GM18870 (cell line): Measurements from ENCODE around the gene PMF1.
"Not testable (repeated sequence)": the region's sequence is repeated elsewhere in the genome, so short reads cannot be mapped to it uniquely, and the experiment has no call there.

Experiments used
- ATAC-seq: cut with Tn5 transposase; IDR thresholded peaks from one replicate; pipeline ENCODE4 v1.9.1; 2021; ENCODE audit warnings: moderate library complexity; ENCODE audit not compliant: unreplicated experiment

The PMF1 gene

DNA sequence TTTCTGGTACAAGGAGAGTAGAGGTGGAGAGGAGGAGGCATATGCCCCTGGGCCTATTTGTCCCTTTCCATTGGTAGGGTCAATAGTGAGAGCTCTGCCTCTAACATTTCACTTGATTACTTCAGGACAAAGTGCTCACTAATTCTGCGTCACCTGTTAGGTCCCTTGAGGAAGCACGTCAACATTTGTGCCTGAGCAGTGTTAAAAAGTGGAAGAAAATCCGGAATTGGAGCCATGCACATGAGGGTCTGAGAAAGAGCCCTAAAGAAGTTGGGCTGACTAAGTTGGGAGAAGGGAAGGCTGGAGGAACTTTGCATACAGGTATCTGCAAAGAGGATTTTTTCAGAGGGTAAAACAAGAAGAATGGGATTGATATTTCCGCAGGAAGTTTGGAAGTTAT lies 17.0 kb upstream of the PMF1 start:
- ATAC-seq, result no peak

GRCh38 chr1:156196445-156196844 lies 16.4 kb upstream of the PMF1 start:
- ATAC-seq, result no peak

GRCh38 chr1:156198831-156199349 lies 13.9 kb upstream of the PMF1 start:
- ATAC-seq, result no peak

DNA sequence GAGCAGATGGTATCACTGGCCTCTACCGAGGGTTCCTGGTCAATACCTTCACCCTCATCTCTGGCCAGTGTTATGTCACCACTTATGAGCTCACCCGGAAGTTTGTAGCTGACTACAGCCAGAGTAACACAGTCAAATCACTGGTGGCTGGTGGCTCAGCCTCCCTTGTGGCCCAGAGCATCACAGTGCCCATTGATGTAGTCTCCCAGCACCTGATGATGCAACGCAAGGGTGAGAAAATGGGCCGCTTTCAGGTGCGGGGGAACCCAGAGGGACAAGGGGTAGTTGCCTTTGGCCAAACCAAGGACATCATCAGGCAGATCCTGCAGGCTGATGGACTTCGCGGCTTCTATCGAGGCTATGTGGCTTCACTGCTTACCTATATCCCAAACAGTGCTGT lies 12.8 kb upstream of the PMF1 start:
- no peak for ATAC-seq

DNA sequence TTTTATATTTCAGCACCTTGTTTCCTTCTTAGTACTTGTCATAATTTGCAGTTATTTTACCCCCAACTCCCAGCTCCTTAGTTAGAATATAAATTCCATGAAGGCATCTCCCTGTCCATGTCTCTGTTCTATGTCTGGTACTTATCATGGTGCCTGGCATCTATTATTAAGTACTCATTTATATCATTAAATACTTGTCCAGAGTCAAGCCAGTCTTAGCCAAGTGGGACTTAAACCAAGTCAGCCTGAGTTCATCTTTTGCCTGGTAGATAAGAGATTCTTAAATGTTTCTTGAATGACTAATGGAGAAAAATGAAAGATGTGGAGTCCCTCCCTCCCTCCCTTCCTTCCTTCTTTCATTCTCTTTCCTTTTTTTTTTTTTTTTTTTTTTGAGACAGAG lies 9.5 kb upstream of the PMF1 start:
- ATAC-seq, result no peak

DNA sequence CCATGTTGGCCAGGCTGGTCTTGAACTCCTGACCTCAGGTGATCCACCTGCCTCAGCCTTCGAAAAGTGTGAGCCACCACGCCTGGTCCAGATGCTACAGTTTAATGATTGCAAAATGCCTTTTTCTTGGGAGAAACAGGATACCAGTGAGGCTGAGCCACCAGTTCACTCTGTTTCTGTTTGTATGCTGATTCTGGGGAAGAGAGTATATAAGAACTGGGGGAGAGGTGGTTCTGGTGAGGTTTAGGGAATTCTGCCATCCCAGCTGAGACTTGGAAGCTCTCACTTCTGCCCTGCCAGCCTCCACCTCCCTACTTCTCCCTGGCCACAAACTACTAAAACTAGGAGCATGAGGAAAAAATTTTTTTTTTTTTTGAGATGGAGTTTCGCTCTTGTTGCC lies 8.1 kb upstream of the PMF1 start:
- no peak for ATAC-seq

DNA sequence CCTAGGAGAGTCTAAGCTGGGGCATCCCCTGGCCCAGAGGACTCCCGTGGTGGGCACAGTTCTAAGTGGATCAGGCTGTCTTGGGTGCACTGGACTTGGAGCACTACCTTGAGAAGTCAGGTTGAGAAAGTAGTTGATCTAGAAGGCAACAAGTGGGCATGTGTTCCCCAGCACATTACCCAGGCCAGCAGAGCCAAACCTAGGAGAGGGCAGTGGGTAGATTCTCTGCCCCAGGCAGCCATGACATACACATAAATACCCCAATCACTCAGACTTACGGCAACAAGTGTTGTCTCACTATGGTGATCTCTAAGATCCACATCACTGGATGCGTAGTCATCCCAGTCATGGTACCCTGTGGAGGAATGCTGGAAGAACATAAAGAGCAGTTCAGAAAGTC lies 1.6 kb upstream of the PMF1 start:
- ATAC-seq, result no peak

GRCh38 chr1:156212130-156212529 lies 677 bp upstream of the PMF1 start:
- no peak for ATAC-seq

GRCh38 chr1:156213644-156213966 lies 798 bp downstream of the PMF1 start:
- no peak for ATAC-seq

- ATAC-seq, result no peak
Observed at GRCh38 chr1:156214024-156214748, 1.4 kb downstream of the PMF1 start.

- ATAC-seq, result not testable (repeated sequence)
Observed at GRCh38 chr1:156216361-156217086, 3.7 kb downstream of the PMF1 start.

DNA sequence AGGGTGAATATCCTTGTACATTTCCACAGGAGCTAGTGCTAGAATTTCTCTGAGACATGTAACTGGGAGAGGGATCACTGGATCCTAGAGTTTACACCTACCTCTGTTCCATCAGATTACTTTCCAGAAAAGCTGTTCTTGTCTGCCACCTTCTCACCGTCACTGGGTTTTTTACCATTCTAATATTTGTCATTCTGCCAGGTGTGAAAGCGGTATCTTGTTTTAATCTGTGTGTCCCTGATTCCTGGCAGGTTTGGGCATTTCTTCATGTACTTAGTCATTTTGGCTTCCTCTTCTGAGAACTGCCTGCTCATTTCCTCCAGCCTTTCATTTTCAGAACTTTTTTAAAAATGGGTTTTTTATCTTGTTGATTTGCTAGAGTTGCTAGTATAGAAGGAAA lies 5.1 kb downstream of the PMF1 start:
- no peak for ATAC-seq

- no peak for ATAC-seq
Observed at GRCh38 chr1:156220226-156220625, 7.4 kb downstream of the PMF1 start.

- no peak for ATAC-seq
Observed at GRCh38 chr1:156221986-156222692, 9.3 kb downstream of the PMF1 start.

- ATAC-seq, result no peak
Observed at GRCh38 chr1:156225677-156226014, 12.8 kb downstream of the PMF1 start.

DNA sequence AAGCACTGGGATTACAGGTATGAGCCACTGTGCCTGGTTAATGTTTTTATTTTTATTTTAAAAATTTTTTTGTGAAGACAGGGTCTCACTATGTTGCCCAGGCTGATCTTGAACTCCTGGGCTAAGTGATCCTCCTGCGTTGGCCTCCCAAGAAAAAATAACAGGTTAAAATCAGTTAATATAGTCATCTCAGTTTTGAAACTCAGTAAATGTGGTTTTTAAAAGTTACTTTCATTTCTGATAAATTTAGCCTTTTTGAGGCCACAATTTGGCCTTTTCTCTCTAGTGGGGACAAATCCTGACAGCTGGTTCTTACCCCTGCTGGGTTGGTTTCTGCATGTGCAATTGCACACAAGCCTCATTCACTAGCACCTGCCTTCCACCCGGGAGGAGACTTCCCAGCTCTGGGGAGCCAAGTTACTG lies 13.3 kb downstream of the PMF1 start:
- peak; percentile 65 for ATAC-seq

DNA sequence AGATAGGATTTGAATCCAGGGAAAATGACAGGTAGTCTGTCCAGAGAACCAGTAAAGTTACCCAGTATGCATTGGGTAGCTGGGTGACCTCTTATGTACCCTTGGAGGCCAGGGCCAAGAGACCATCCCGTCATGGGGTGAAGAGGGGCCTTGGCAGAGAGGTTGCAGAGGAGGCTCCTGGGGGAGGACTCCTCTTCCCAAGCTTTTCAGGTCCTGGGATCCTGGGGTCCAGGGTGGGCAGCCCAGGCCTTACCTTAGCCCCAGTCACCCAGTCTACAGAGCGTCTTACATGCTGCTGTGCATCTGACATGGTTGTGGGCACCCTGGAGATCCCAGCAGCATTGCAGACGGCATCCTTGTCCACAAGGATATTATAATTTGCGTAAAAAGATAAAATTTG lies 14.0 kb downstream of the PMF1 start:
- ATAC-seq, result no peak

DNA sequence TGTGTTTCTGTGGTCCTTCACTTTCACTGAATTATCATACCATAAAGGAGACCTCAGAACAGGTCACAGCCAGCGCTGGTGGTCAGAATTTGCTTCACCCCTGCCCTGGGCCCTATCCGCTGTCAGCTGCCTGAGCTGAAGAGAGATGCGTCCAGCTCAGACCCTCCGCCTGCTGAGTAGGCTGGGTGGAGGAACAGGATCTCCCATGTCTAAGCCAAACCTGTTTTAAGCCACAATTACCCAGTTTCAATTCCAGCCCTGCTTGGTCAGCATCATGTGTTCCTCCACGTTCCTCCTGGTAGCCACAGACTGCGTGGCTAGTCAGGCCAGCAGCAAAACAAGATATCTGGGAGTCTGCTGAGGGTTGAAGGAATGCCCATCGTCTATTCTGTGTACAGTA lies 15.7 kb downstream of the PMF1 start:
- no peak for ATAC-seq

- ATAC-seq, result no peak
Observed at GRCh38 chr1:156229809-156230472, 17.1 kb downstream of the PMF1 start.

GRCh38 chr1:156230473-156230837 lies 17.6 kb downstream of the PMF1 start:
- no peak for ATAC-seq

DNA sequence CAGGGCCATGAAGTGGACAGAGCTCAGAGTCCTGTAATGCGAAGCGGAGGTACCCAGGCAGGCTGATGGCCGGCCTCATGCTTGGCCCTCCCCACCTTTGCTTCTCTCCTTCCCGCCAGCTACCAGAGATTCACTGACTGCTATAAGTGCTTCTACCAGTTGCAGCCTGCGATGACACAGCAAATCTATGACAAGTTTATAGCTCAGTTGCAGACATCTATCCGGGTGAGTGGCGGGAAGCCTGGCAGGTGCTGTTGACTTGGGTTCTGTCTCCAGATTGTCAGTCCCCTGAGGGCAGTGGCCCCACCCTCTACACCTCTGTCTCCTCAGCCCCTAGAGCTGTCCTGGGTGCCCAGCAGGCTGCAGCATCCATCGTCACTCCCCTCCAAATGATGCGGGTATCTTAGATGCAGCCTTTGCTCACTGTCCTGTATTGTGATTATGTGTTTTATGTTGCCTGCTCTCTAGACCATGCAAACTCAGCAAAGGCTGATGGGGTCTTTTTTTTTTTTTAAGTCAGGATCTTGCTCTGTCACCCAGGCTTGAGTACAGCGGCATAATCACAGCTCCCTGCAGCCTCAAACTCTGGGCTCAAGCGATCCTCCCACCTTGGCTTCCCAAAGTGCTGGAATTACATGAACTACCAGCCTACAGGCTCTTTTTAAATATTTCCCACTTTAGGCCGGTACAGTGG lies 19.5 kb downstream of the PMF1 start:
- no peak for ATAC-seq
